BLaER1 (cell line): Measurements from ENCODE around the gene STAB2.
"Not testable (repeated sequence)": the region's sequence is repeated elsewhere in the genome, so short reads cannot be mapped to it uniquely, and the experiment has no call there.

Experiments used
- H3K27ac ChIP-seq: shearing (Covaris generic); formaldehyde crosslinking; 2 replicates; pipeline ENCODE4 v1.8.1; 2022
- H3K27me3 ChIP-seq: shearing (Covaris generic); formaldehyde crosslinking; 2 replicates; pipeline ENCODE4 v1.8.1; 2022
- H3K36me3 ChIP-seq: shearing (Covaris generic); formaldehyde crosslinking; 2 replicates; pipeline ENCODE4 v1.8.1; 2022
- H3K4me1 ChIP-seq: shearing (Covaris generic); formaldehyde crosslinking; 2 replicates; pipeline ENCODE4 v1.8.1; 2022
- H3K4me2 ChIP-seq: shearing (Covaris generic); formaldehyde crosslinking; 2 replicates; pipeline ENCODE4 v1.8.1; 2022
- H3K4me3 ChIP-seq: shearing (Covaris generic); formaldehyde crosslinking; 2 replicates; pipeline ENCODE4 v1.8.1; 2022
- H3K9ac ChIP-seq: shearing (Covaris generic); formaldehyde crosslinking; 2 replicates; pipeline ENCODE4 v1.8.1; 2022
- H3K9me3 ChIP-seq: shearing (Covaris generic); formaldehyde crosslinking; 2 replicates; pipeline ENCODE4 v1.8.1; 2022
- H4K20me1 ChIP-seq: shearing (Covaris generic); formaldehyde crosslinking; 2 replicates; pipeline ENCODE4 v1.8.1; 2022
- Cebpa-rat ChIP-seq: shearing (Covaris generic); IDR thresholded peaks from 2 replicates; pipeline ENCODE4 v1.8.1; 2022

Gene STAB2

GRCh38 chr12:103801709-103802585, 214.9 kb downstream of the STAB2 start:
- Histone ChIP-seq H3K27me3 (no peaks in the 10 kb centered on the region), H3K9me3 (no peaks in the 10 kb centered on the region; the same call in 1 of the 2 replicates), H4K20me1 (no peaks in the 10 kb centered on the region), H3K9ac (no peak overlapping the region), H3K4me2 (no peak overlapping the region), H3K36me3 (peaks cover 52% of the 10 kb centered on the region), H3K4me1 (peaks cover 18% of the 10 kb centered on the region), H3K4me3 (no peak overlapping the region), H3K27ac (no peak overlapping the region)
- TF ChIP-seq Cebpa-rat: no peak

- Histone ChIP-seq H3K9ac (no peak overlapping the region), H3K9me3 (no peaks in the 10 kb centered on the region; the same call in 1 of the 2 replicates), H3K4me2 (no peak overlapping the region), H3K27me3 (no peaks in the 10 kb centered on the region), H4K20me1 (no peaks in the 10 kb centered on the region), H3K27ac (no peak overlapping the region), H3K36me3 (peaks cover 52% of the 10 kb centered on the region), H3K4me3 (no peak overlapping the region), H3K4me1 (peaks cover 18% of the 10 kb centered on the region)
- no peak for TF ChIP-seq Cebpa-rat
Observed at GRCh38 chr12:103802586-103802886, 215.5 kb downstream of the STAB2 start.

- Histone ChIP-seq H3K27ac (no peak overlapping the region), H3K4me2 (no peak overlapping the region), H3K9me3 (no peaks in the 10 kb centered on the region; the same call in 1 of the 2 replicates), H3K9ac (no peak overlapping the region), H3K4me1 (peaks cover 18% of the 10 kb centered on the region), H4K20me1 (no peaks in the 10 kb centered on the region), H3K27me3 (no peaks in the 10 kb centered on the region), H3K36me3 (peaks cover 52% of the 10 kb centered on the region), H3K4me3 (no peak overlapping the region)
- TF ChIP-seq Cebpa-rat: no peak
Observed at GRCh38 chr12:103803847-103804246, 216.8 kb downstream of the STAB2 start.

- H3K4me2 ChIP-seq: no peak overlapping the region
- no peak for TF ChIP-seq Cebpa-rat
- no peaks in the 10 kb centered on the region for H3K9me3 ChIP-seq
- peaks cover 62% of the 10 kb centered on the region for H3K36me3 ChIP-seq
- no peak overlapping the region for H3K9ac ChIP-seq
- H3K27me3 ChIP-seq: no peaks in the 10 kb centered on the region
- H3K27ac ChIP-seq: no peak overlapping the region
- no peaks in the 10 kb centered on the region for H4K20me1 ChIP-seq
- peaks cover 2% of the 10 kb centered on the region; the same call in 1 of the 2 replicates for H3K4me1 ChIP-seq
- no peak overlapping the region for H3K4me3 ChIP-seq
Observed at GRCh38 chr12:103805655-103806360, 218.7 kb downstream of the STAB2 start.

GRCh38 chr12:103806803-103807202, 219.7 kb downstream of the STAB2 start:
- Histone ChIP-seq H3K36me3 (peaks cover 66% of the 10 kb centered on the region), H3K4me3 (no peak overlapping the region), H3K9me3 (no peaks in the 10 kb centered on the region), H3K27me3 (no peaks in the 10 kb centered on the region), H3K4me1 (no peaks in the 10 kb centered on the region), H3K9ac (no peak overlapping the region), H3K4me2 (no peak overlapping the region), H4K20me1 (no peaks in the 10 kb centered on the region), H3K27ac (no peak overlapping the region)
- no peak for TF ChIP-seq Cebpa-rat

GRCh38 chr12:103807561-103808238, 220.6 kb downstream of the STAB2 start:
- no peak for TF ChIP-seq Cebpa-rat
- Histone ChIP-seq H3K4me1 (no peaks in the 10 kb centered on the region), H3K4me3 (no peak overlapping the region)

GRCh38 chr12:103808239-103808880, 221.3 kb downstream of the STAB2 start:
- H3K27me3 ChIP-seq: no peaks in the 10 kb centered on the region
- H3K4me3 ChIP-seq: no peak overlapping the region
- no peak for TF ChIP-seq Cebpa-rat
- H3K4me1 ChIP-seq: no peaks in the 10 kb centered on the region
- H3K36me3 ChIP-seq: peaks cover 64% of the 10 kb centered on the region
- H3K9ac ChIP-seq: no peak overlapping the region
- H4K20me1 ChIP-seq: no peaks in the 10 kb centered on the region
- no peaks in the 10 kb centered on the region for H3K9me3 ChIP-seq
- no peak overlapping the region for H3K4me2 ChIP-seq
- no peak overlapping the region for H3K27ac ChIP-seq

More at GRCh38 chr12:103807561-103808238, 220.6 kb downstream of the STAB2 start:
- Histone ChIP-seq H3K27me3 (no peaks in the 10 kb centered on the region), H3K27ac (no peak overlapping the region), H3K9me3 (no peaks in the 10 kb centered on the region), H3K9ac (no peak overlapping the region), H3K4me2 (no peak overlapping the region), H3K36me3 (peaks cover 60% of the 10 kb centered on the region), H4K20me1 (no peaks in the 10 kb centered on the region)

GRCh38 chr12:103809154-103809553, 222.1 kb downstream of the STAB2 start:
- H3K9ac ChIP-seq: no peak overlapping the region
- TF ChIP-seq Cebpa-rat: no peak
- H3K27ac ChIP-seq: no peak overlapping the region
- no peaks in the 10 kb centered on the region for H3K4me1 ChIP-seq
- H3K9me3 ChIP-seq: no peaks in the 10 kb centered on the region
- no peaks in the 10 kb centered on the region for H3K27me3 ChIP-seq
- H3K4me3 ChIP-seq: no peak overlapping the region
- H4K20me1 ChIP-seq: no peaks in the 10 kb centered on the region
- peaks cover 72% of the 10 kb centered on the region for H3K36me3 ChIP-seq
- no peak overlapping the region for H3K4me2 ChIP-seq

GRCh38 chr12:103809639-103810038, 222.6 kb downstream of the STAB2 start:
- not testable (repeated sequence) for H3K4me3 ChIP-seq, H3K9me3 ChIP-seq, H3K4me1 ChIP-seq, H3K27me3 ChIP-seq, H3K27ac ChIP-seq, H3K4me2 ChIP-seq, H4K20me1 ChIP-seq, H3K9ac ChIP-seq
- H3K36me3 ChIP-seq: peaks cover 76% of the 10 kb centered on the region
